ENCODE results near the gene PRRC2C. TPM values are rescaled to one million over a fixed set of nuclear protein-coding genes. Genes with fewer than 3 reads are reported as not detected.
A peak's percentile ranks its signal among the peaks of the same experiment; 100 is the strongest.

The PRRC2C gene
- total RNA-seq, 1 donor from 2014 or later, result 201 TPM

GRCh38 chr1:171500304-171500703, 15.0 kb downstream of the PRRC2C start:
- no peak for TF ChIP-seq CTCF (IDR thresholded peaks at IDR 0.05; ENCODE audit: partially characterized antibody, unreplicated experiment)
- Mint-ChIP-seq H3K36me3 (ENCODE audit: unreplicated experiment) (no peaks in the 10 kb centered on the region), H3K27me3 (ENCODE audit: unreplicated experiment) (peaks cover 5% of the 10 kb centered on the region), H3K9me3 (ENCODE audit: unreplicated experiment) (peaks cover 3% of the 10 kb centered on the region), H3K27ac (ENCODE audit: unreplicated experiment) (no peak overlapping the region), H3K4me1 (ENCODE audit: low read depth, unreplicated experiment) (peaks cover 18% of the 10 kb centered on the region), H3K4me3 (ENCODE audit: unreplicated experiment) (no peak overlapping the region)
- DNase-seq, result no peak

DNA sequence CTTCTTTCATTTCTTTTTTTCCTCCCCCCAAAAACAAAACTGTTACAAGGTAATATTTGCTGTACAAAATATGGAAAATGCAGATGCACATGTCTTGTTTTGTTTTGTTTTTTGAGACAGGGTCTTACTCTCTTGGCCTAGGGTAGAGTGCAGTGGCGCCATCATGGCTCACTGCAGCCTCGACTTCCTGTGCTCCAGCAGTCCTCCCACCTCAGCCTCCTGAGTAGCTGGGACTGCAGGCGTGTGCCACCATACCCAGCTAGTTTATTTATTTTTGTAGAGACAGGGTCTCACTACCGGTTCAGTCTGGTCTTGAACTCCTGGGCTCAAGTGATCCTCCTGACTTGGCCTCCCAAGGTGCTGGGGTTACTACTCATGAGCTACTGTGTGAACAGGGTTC, 15.5 kb downstream of the PRRC2C start:
- no peak for TF ChIP-seq CTCF (IDR thresholded peaks at IDR 0.05; ENCODE audit: partially characterized antibody, unreplicated experiment)
- Mint-ChIP-seq H3K27ac (ENCODE audit: unreplicated experiment) (no peak overlapping the region), H3K4me1 (ENCODE audit: low read depth, unreplicated experiment) (peaks cover 15% of the 10 kb centered on the region), H3K9me3 (ENCODE audit: unreplicated experiment) (peaks cover 3% of the 10 kb centered on the region), H3K4me3 (ENCODE audit: unreplicated experiment) (no peak overlapping the region), H3K27me3 (ENCODE audit: unreplicated experiment) (peaks cover 5% of the 10 kb centered on the region), H3K36me3 (ENCODE audit: unreplicated experiment) (no peaks in the 10 kb centered on the region)
- DNase-seq, result no peak

DNA sequence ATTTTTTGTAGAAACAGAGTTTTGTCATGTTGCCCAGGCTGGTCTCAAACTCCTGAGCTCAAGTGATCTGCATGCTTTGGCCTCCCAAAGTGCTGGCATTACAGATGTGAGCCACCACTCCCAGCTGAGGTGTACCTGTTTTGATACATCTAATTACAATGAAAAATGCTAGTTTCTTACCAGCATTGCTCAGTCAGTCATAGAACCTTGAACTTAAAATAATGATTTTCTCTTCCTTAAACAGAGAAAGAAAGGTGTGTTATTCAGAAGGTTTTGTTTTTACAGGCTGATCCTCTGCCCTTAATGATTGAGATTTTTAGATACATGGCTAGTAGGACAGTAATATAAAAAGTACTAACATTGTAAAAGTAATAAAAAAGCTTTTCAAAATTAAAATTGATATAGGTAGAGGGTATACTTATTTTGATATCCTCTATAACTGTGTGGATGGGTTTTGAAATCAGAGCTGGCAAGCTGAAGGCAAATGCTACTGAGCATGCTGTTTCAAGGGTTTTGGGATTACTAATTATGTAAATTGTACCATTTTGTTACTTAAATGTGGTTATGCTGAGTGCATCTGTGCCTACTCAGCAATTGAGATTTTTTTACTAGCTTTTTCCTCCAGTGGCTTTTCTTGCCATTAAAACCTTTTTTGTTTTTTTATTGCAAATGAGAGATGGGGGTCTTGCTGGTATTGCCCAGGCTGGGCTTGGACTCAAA, 16.1 kb downstream of the PRRC2C start:
- Mint-ChIP-seq H3K4me3 (ENCODE audit: unreplicated experiment) (no peak overlapping the region), H3K27ac (ENCODE audit: unreplicated experiment) (no peak overlapping the region), H3K27me3 (ENCODE audit: unreplicated experiment) (peaks cover 5% of the 10 kb centered on the region), H3K9me3 (ENCODE audit: unreplicated experiment) (peaks cover 3% of the 10 kb centered on the region), H3K36me3 (ENCODE audit: unreplicated experiment) (no peaks in the 10 kb centered on the region), H3K4me1 (ENCODE audit: low read depth, unreplicated experiment) (peaks cover 20% of the 10 kb centered on the region)
- DNase-seq, result no peak
- no peak for TF ChIP-seq CTCF (IDR thresholded peaks at IDR 0.05; ENCODE audit: partially characterized antibody, unreplicated experiment)

DNA sequence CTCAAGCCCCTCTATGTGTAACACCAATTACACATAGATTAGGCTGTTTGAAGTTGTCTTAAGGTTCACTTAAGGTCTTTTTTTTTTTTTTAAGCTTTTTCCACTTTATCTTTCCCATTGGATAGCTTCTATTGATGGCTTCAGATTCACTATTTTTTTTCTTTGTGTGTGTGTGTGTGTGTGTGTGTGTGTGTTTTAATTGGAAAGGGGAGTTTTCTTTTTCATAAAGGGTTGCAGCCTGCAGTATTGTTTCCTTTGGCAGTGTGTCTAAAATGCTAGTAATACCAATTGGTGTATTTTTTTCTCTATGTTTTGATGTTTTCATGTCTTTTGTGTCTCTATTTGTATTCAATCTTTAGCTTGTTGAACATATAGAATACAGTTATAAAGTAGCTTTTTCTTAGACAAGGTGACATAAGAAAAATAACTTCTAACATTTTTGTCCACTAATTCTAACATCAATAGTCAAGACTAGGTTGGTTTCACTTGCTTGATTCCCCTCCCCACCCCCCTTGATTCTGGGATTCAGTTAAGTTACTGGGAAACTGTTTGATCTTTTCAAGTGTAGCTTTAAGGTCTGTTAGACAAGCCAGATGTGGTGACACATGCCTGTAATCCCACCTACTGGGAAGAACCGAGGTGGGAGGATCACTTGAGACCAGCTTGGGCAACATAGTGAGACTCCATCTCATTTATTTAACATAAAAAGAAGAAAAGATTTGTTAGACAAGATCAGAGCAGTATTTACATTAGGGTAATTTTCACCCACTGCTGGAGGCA, 21.4 kb downstream of the PRRC2C start:
- H3K36me3 Mint-ChIP-seq (ENCODE audit: unreplicated experiment), result no peaks in the 10 kb centered on the region
- H3K4me1 Mint-ChIP-seq (ENCODE audit: low read depth, unreplicated experiment), result peaks cover 17% of the 10 kb centered on the region
- TF ChIP-seq CTCF (IDR thresholded peaks at IDR 0.05; ENCODE audit: partially characterized antibody, unreplicated experiment), result no peak
- H3K27me3 Mint-ChIP-seq (ENCODE audit: unreplicated experiment), result peaks cover 4% of the 10 kb centered on the region
- H3K9me3 Mint-ChIP-seq (ENCODE audit: unreplicated experiment), result peaks cover 4% of the 10 kb centered on the region
- no peak for DNase-seq
- H3K4me3 Mint-ChIP-seq (ENCODE audit: unreplicated experiment), result peak overlapping the region; percentile 9
- peak overlapping the region; percentile 69 for H3K27ac Mint-ChIP-seq (ENCODE audit: unreplicated experiment)

GRCh38 chr1:171507435-171507834, 22.1 kb downstream of the PRRC2C start:
- Mint-ChIP-seq H3K36me3 (ENCODE audit: unreplicated experiment) (no peaks in the 10 kb centered on the region), H3K4me3 (ENCODE audit: unreplicated experiment) (no peak overlapping the region), H3K4me1 (ENCODE audit: low read depth, unreplicated experiment) (peaks cover 17% of the 10 kb centered on the region), H3K9me3 (ENCODE audit: unreplicated experiment) (peaks cover 6% of the 10 kb centered on the region), H3K27ac (ENCODE audit: unreplicated experiment) (no peak overlapping the region), H3K27me3 (ENCODE audit: unreplicated experiment) (peaks cover 4% of the 10 kb centered on the region)
- TF ChIP-seq CTCF (IDR thresholded peaks at IDR 0.05; ENCODE audit: partially characterized antibody, unreplicated experiment), result no peak
- DNase-seq, result no peak
